Measurements from ENCODE around the gene PPFIBP2.

PPFIBP2 gene

GRCh38 chr11:7575841-7576725 lies 62.3 kb downstream of the PPFIBP2 start:
- Histone ChIP-seq H3K27me3 (ENCODE audit: control insufficient read depth, insufficient read depth, low read length) (no peaks in the 10 kb centered on the region), H3K27ac (ENCODE audit: low read length) (no peak overlapping the region), H3K9me3 (ENCODE audit: control insufficient read depth, insufficient read depth, low read length) (no peaks in the 10 kb centered on the region), H3K4me3 (ENCODE audit: low read length) (no peak overlapping the region), H3K36me3 (ENCODE audit: control insufficient read depth, insufficient read depth, low read length) (no peaks in the 10 kb centered on the region), H3K4me1 (ENCODE audit: control insufficient read depth, insufficient read depth, low read length) (peaks cover 19% of the 10 kb centered on the region)
- WGBS (ENCODE audit: insufficient coverage, insufficient read length): no CpG with 5 or more reads among the region's 11 CpGs
- no peak for DNase-seq (ENCODE audit: low read depth, low spot score)

- Histone ChIP-seq H3K27me3 (ENCODE audit: control insufficient read depth, insufficient read depth, low read length) (no peaks in the 10 kb centered on the region), H3K9me3 (ENCODE audit: control insufficient read depth, insufficient read depth, low read length) (no peaks in the 10 kb centered on the region), H3K4me3 (ENCODE audit: low read length) (no peak overlapping the region), H3K36me3 (ENCODE audit: control insufficient read depth, insufficient read depth, low read length) (no peaks in the 10 kb centered on the region), H3K4me1 (ENCODE audit: control insufficient read depth, insufficient read depth, low read length) (peaks cover 19% of the 10 kb centered on the region), H3K27ac (ENCODE audit: low read length) (no peak overlapping the region)
- no CpG with 5 or more reads among the region's 13 CpGs for WGBS (ENCODE audit: insufficient coverage, insufficient read length)
- no peak for DNase-seq (ENCODE audit: low read depth, low spot score)
Measured at GRCh38 chr11:7576726-7577290, 63.0 kb downstream of the PPFIBP2 start.

DNA sequence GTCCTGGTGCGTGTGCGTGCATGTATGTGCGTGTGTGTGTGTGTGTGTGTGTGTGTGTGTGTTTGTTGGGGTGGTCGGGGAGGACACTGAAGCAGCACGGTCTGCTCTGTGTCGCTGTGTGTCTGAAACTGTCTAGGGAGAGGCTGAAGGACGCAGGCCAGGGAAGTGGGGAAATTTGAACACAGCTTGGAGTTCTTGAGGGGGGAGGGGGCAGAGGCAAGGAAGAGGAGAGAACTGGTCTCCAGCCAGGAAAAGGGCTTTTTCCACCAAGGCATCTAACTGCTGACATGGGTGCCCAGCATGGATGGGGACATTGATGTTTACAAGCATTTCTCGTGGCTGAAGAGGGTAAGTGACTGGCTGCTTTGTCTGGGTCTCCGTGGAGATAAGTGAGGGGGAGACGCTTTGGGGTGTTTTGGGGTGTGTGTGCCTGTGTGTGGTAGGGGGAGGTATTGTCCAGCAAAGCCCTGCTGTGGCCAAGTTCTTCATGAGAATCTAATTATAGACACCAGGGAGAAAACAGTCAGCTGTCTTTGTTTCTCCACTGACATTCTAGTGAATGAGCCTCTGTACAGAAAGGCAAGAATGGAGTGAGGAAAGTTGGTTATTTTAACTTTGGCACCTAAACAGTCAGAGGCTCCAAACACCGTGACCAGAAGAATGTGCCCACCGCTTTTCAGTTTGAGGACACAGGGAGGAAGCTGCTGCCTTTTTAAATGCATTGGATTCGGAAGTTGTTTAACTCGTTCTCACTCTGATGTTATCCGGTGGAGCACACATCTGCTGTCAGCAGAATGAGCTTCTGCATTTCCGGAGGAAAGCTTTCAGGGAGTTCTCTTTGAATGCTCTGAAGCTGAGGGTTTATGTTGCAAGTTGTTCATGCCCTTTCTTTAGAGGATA lies 63.7 kb downstream of the PPFIBP2 start:
- Histone ChIP-seq H3K36me3 (ENCODE audit: control insufficient read depth, insufficient read depth, low read length) (no peaks in the 10 kb centered on the region), H3K27me3 (ENCODE audit: control insufficient read depth, insufficient read depth, low read length) (no peaks in the 10 kb centered on the region), H3K4me1 (ENCODE audit: control insufficient read depth, insufficient read depth, low read length) (peaks cover 19% of the 10 kb centered on the region), H3K9me3 (ENCODE audit: control insufficient read depth, insufficient read depth, low read length) (no peaks in the 10 kb centered on the region), H3K4me3 (ENCODE audit: low read length) (no peak overlapping the region), H3K27ac (ENCODE audit: low read length) (no peak overlapping the region)
- DNase-seq (ENCODE audit: low read depth, low spot score): no peak
- WGBS (ENCODE audit: insufficient coverage, insufficient read length): no CpG with 5 or more reads among the region's 16 CpGs

- H3K4me3 ChIP-seq (ENCODE audit: low read length): no peak overlapping the region
- no peaks in the 10 kb centered on the region for H3K27me3 ChIP-seq (ENCODE audit: control insufficient read depth, insufficient read depth, low read length)
- no CpG with 5 or more reads among the region's 9 CpGs for WGBS (ENCODE audit: insufficient coverage, insufficient read length)
- H3K27ac ChIP-seq (ENCODE audit: low read length): no peak overlapping the region
- no peak for DNase-seq (ENCODE audit: low read depth, low spot score)
- no peaks in the 10 kb centered on the region for H3K36me3 ChIP-seq (ENCODE audit: control insufficient read depth, insufficient read depth, low read length)
- no peaks in the 10 kb centered on the region for H3K9me3 ChIP-seq (ENCODE audit: control insufficient read depth, insufficient read depth, low read length)
- H3K4me1 ChIP-seq (ENCODE audit: control insufficient read depth, insufficient read depth, low read length): peaks cover 19% of the 10 kb centered on the region
Measured at GRCh38 chr11:7578276-7578955, 64.6 kb downstream of the PPFIBP2 start.

- no CpG with 5 or more reads among the region's 1 CpG for WGBS (ENCODE audit: insufficient coverage, insufficient read length)
- Histone ChIP-seq H3K4me3 (ENCODE audit: low read length) (no peak overlapping the region), H3K4me1 (ENCODE audit: control insufficient read depth, insufficient read depth, low read length) (peaks cover 19% of the 10 kb centered on the region), H3K9me3 (ENCODE audit: control insufficient read depth, insufficient read depth, low read length) (no peaks in the 10 kb centered on the region), H3K36me3 (ENCODE audit: control insufficient read depth, insufficient read depth, low read length) (no peaks in the 10 kb centered on the region), H3K27ac (ENCODE audit: low read length) (no peak overlapping the region), H3K27me3 (ENCODE audit: control insufficient read depth, insufficient read depth, low read length) (no peaks in the 10 kb centered on the region)
- no peak for DNase-seq (ENCODE audit: low read depth, low spot score)
Measured at GRCh38 chr11:7579361-7579791, 65.6 kb downstream of the PPFIBP2 start.

- Histone ChIP-seq H3K27ac (ENCODE audit: low read length) (no peak overlapping the region), H3K27me3 (ENCODE audit: control insufficient read depth, insufficient read depth, low read length) (no peaks in the 10 kb centered on the region), H3K36me3 (ENCODE audit: control insufficient read depth, insufficient read depth, low read length) (no peaks in the 10 kb centered on the region), H3K9me3 (ENCODE audit: control insufficient read depth, insufficient read depth, low read length) (no peaks in the 10 kb centered on the region), H3K4me3 (ENCODE audit: low read length) (no peak overlapping the region), H3K4me1 (ENCODE audit: control insufficient read depth, insufficient read depth, low read length) (peaks cover 10% of the 10 kb centered on the region)
- no peak for DNase-seq (ENCODE audit: low read depth, low spot score)
- no CpG with 5 or more reads among the region's 2 CpGs for WGBS (ENCODE audit: insufficient coverage, insufficient read length)
Measured at GRCh38 chr11:7581021-7581590, 67.3 kb downstream of the PPFIBP2 start.

DNA sequence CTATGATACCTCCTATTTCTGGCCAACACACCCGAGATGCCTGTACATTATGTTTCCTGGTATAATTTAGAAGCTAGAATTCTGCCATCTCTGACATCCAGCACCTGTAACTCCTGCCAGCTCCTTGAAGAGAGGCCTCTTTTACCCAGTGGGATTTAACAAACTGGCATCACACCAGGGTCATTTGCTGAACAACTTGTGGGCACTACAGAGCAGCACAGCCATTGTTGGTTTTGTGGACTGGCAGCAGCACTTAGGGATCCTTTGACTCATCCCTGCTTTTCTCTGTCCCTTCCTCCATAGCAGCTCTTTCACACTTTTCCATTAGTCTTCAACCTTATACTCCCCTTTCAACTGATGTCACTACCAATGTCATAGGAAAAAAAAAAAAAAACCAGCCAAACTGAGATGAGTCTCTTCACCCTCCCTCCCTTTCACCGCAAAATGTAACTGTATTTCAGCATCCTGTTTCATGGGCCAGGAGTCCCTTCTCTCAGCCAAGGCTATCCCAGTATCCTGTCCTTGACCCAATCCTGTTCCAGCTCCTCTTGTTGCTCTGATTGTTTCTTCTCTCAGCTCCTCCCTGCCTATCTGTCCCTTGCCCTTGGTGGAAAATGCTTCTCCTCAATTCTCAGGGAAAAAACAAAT lies 68.7 kb downstream of the PPFIBP2 start:
- no peaks in the 10 kb centered on the region for H3K27me3 ChIP-seq (ENCODE audit: control insufficient read depth, insufficient read depth, low read length)
- WGBS (ENCODE audit: insufficient coverage, insufficient read length): no CpG with 5 or more reads among the region's 2 CpGs
- DNase-seq (ENCODE audit: low read depth, low spot score): no peak
- H3K9me3 ChIP-seq (ENCODE audit: control insufficient read depth, insufficient read depth, low read length): no peaks in the 10 kb centered on the region
- no peaks in the 10 kb centered on the region for H3K36me3 ChIP-seq (ENCODE audit: control insufficient read depth, insufficient read depth, low read length)
- H3K4me1 ChIP-seq (ENCODE audit: control insufficient read depth, insufficient read depth, low read length): peaks cover 1% of the 10 kb centered on the region; the same call in 1 of the 2 replicates
- H3K27ac ChIP-seq (ENCODE audit: low read length): no peak overlapping the region
- H3K4me3 ChIP-seq (ENCODE audit: low read length): no peak overlapping the region

- no peaks in the 10 kb centered on the region for H3K36me3 ChIP-seq (ENCODE audit: control insufficient read depth, insufficient read depth, low read length)
- no peak overlapping the region for H3K27ac ChIP-seq (ENCODE audit: low read length)
- H3K27me3 ChIP-seq (ENCODE audit: control insufficient read depth, insufficient read depth, low read length): no peaks in the 10 kb centered on the region
- no CpG with 5 or more reads among the region's 3 CpGs for WGBS (ENCODE audit: insufficient coverage, insufficient read length)
- H3K4me1 ChIP-seq (ENCODE audit: control insufficient read depth, insufficient read depth, low read length): no peaks in the 10 kb centered on the region; the same call in 1 of the 2 replicates
- no peaks in the 10 kb centered on the region for H3K9me3 ChIP-seq (ENCODE audit: control insufficient read depth, insufficient read depth, low read length)
- no peak overlapping the region for H3K4me3 ChIP-seq (ENCODE audit: low read length)
- DNase-seq (ENCODE audit: low read depth, low spot score): no peak
Measured at GRCh38 chr11:7583248-7583647, 69.4 kb downstream of the PPFIBP2 start.

DNA sequence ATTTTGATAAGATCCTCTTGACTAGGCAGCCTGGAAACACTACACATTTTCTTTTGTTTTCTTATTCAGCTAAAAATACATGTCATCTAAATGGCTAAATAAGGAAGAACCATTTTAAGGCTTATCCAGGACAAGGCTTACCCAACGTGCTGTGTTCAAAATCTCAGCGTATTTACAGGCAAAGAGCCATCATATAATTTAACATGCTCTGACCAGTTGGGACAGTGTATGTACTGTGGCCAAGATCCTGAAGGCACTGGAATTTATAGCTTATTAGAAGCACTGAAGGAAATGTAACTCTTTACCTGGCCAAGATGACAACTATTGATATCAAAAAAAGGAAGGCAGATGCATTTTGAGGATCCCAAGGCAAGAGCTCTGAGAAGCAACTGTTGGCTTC lies 71.1 kb downstream of the PPFIBP2 start:
- H3K36me3 ChIP-seq (ENCODE audit: control insufficient read depth, insufficient read depth, low read length): no peaks in the 10 kb centered on the region
- no peak for DNase-seq (ENCODE audit: low read depth, low spot score)
- no peaks in the 10 kb centered on the region for H3K4me1 ChIP-seq (ENCODE audit: control insufficient read depth, insufficient read depth, low read length)
- WGBS (ENCODE audit: insufficient coverage, insufficient read length): no CpG with 5 or more reads among the region's 2 CpGs
- no peak overlapping the region for H3K27ac ChIP-seq (ENCODE audit: low read length)
- no peaks in the 10 kb centered on the region for H3K27me3 ChIP-seq (ENCODE audit: control insufficient read depth, insufficient read depth, low read length)
- no peaks in the 10 kb centered on the region for H3K9me3 ChIP-seq (ENCODE audit: control insufficient read depth, insufficient read depth, low read length)
- H3K4me3 ChIP-seq (ENCODE audit: low read length): no peak overlapping the region
